IMR-90 (cell line): ENCODE results near the gene SSNA1. TPM values are rescaled to one million over a fixed set of nuclear protein-coding genes. Genes with fewer than 3 reads are reported as not detected.

Source experiments
- ATAC-seq: fragments of 200-7000 bp; cut with Tn5 transposase; 2 replicates; pipeline ENCODE4 v1.9.1; 2020; ENCODE audit warnings: low read depth, mild to moderate bottlenecking, moderate library complexity
- BruUV-seq: library from RNA; stranded (reverse); fragments of 400-500 nt; replicated peaks from 2 replicates; lab custom pipeline; 2021; lab: Mats Ljungman, UMichigan
- CTCF ChIA-PET: fragments of 300-600 bp; formaldehyde crosslinking; extraction: SDS; loops from one replicate; lab custom pipeline; 2021; ENCODE audit warnings: antibody characterized with exemption; lab: Yijun Ruan, JAX
- POLR2A ChIA-PET: fragments of 300-600 bp; sonication (Branson Sonifier 250); formaldehyde crosslinking; loops from one replicate; lab custom pipeline; 2022; ENCODE audit warnings: antibody characterized with exemption; ENCODE audit not compliant: unreplicated experiment; lab: Charles Lee
- DNase-seq: peaks from one replicate; pipeline ENCODE4 v3.0.0; 2013
- H2AFZ ChIP-seq: replicated peaks from 2 replicates; pipeline ENCODE3; 2013; ENCODE audit warnings: low read length, mild to moderate bottlenecking; ENCODE audit not compliant: poor library complexity
- H2AK5ac ChIP-seq: 2 replicates; pipeline ENCODE4 v1.6.1; 2013; ENCODE audit warnings: low read depth, low read length, inconsistent platforms
- H2AK9ac ChIP-seq: replicated peaks from 2 replicates; pipeline ENCODE3; 2013; ENCODE audit warnings: mild to moderate bottlenecking, low read depth, low read length, moderate library complexity; ENCODE audit not compliant: poor library complexity
- H2BK120ac ChIP-seq: 2 replicates; pipeline ENCODE4 v1.6.1; 2013; ENCODE audit warnings: low read depth, low read length, inconsistent platforms
- H2BK15ac ChIP-seq: 3 replicates; pipeline ENCODE4 v1.6.1; 2013; ENCODE audit warnings: low read depth, low read length, inconsistent platforms
- H2BK20ac ChIP-seq: 2 replicates; pipeline ENCODE4 v1.6.1; 2013; ENCODE audit warnings: low read depth, mild to moderate bottlenecking, inconsistent platforms, low read length, moderate library complexity
- H2BK5ac ChIP-seq: 2 replicates; pipeline ENCODE4 v1.6.1; 2013; ENCODE audit warnings: mild to moderate bottlenecking, low read depth, low read length, inconsistent platforms; ENCODE audit not compliant: poor library complexity, severe bottlenecking
- H3K14ac ChIP-seq: replicated peaks from 2 replicates; pipeline ENCODE4 v1.6.1; 2013; ENCODE audit warnings: low read depth, low read length, inconsistent platforms
- H3K18ac ChIP-seq: 2 replicates; pipeline ENCODE4 v1.6.1; 2013; ENCODE audit warnings: low read depth, low read length, control low read depth
- H3K23ac ChIP-seq: 2 replicates; pipeline ENCODE4 v1.6.1; 2013; ENCODE audit warnings: low read depth, low read length, inconsistent platforms
- H3K27ac ChIP-seq: 2 replicates; pipeline ENCODE4 v1.5.1; 2013; ENCODE audit warnings: mild to moderate bottlenecking, control low read depth, low read length; ENCODE audit not compliant: insufficient read depth
- H3K27me3 ChIP-seq: 2 replicates; pipeline ENCODE4 v1.6.1; 2013; ENCODE audit warnings: low read length; ENCODE audit not compliant: control insufficient read depth, insufficient read depth
- H3K36me3 ChIP-seq: 2 replicates; pipeline ENCODE4 v1.6.1; 2013; ENCODE audit warnings: low read length, mixed read lengths; ENCODE audit not compliant: control insufficient read depth, insufficient read depth
- H3K4ac ChIP-seq: 2 replicates; pipeline ENCODE4 v1.6.1; 2013; ENCODE audit warnings: low read depth, low read length, inconsistent platforms
- H3K4me1 ChIP-seq: 2 replicates; pipeline ENCODE4 v1.6.1; 2013; ENCODE audit warnings: low read length, mixed read lengths; ENCODE audit not compliant: control insufficient read depth, insufficient read depth
- H3K4me2 ChIP-seq: 2 replicates; pipeline ENCODE4 v1.6.1; 2013; ENCODE audit warnings: low read depth, mild to moderate bottlenecking, control low read depth, low read length, moderate library complexity
- H3K4me3 ChIP-seq: 2 replicates; pipeline ENCODE4 v1.5.1; 2013; ENCODE audit warnings: low read depth, mild to moderate bottlenecking, control low read depth, low read length, moderate library complexity; ENCODE audit not compliant: insufficient read depth
- H3K56ac ChIP-seq: 2 replicates; pipeline ENCODE4 v1.6.1; 2013; ENCODE audit warnings: low read length, inconsistent platforms; ENCODE audit not compliant: insufficient read depth; ENCODE audit errors: extremely low read depth
- H3K79me1 ChIP-seq, 2 experiments: 2 replicates each; pipeline ENCODE4 v1.6.1; 2013; ENCODE audit warnings: low read length in 2 of 2, inconsistent platforms in 1 of 2, low read depth in 1 of 2
- H3K9ac ChIP-seq: 2 replicates; pipeline ENCODE4 v1.6.1; 2013; ENCODE audit warnings: low read depth, low read length, control low read depth
- H3K9me1 ChIP-seq: 2 replicates; pipeline ENCODE4 v1.6.1; 2013; ENCODE audit warnings: low read length, inconsistent platforms; ENCODE audit not compliant: insufficient read depth
- H3K9me3 ChIP-seq: 2 replicates; pipeline ENCODE4 v1.6.1; 2013; ENCODE audit warnings: low read length; ENCODE audit not compliant: control insufficient read depth, insufficient read depth
- H4K20me1 ChIP-seq: 2 replicates; pipeline ENCODE4 v1.6.1; 2013; ENCODE audit warnings: low read length, inconsistent platforms; ENCODE audit not compliant: insufficient read depth
- H4K5ac ChIP-seq: 2 replicates; pipeline ENCODE4 v1.6.1; 2013; ENCODE audit warnings: mild to moderate bottlenecking, low read depth, low read length, control low read depth
- H4K8ac ChIP-seq, 2 experiments: 2 replicates each; pipeline ENCODE4 v1.6.1; 2013; ENCODE audit warnings: low read depth in 2 of 2, low read length in 2 of 2, control low read depth in 1 of 2, inconsistent platforms in 1 of 2
- H4K91ac ChIP-seq: 2 replicates; pipeline ENCODE4 v1.6.1; 2013; ENCODE audit warnings: low read depth, low read length, inconsistent platforms; ENCODE audit not compliant: insufficient read depth
- ELK1 ChIP-seq: fragments of 150-350 bp; IDR thresholded peaks from 2 replicates; pipeline ENCODE4 v1.6.1; 2016; ENCODE audit warnings: low read depth, mild to moderate bottlenecking, low read length, moderate library complexity, borderline replicate concordance
- MAFK ChIP-seq: IDR thresholded peaks from 2 replicates; pipeline ENCODE4 v1.6.1; 2012; ENCODE audit warnings: low read depth, low read length, improper control_type of control experiment
- RCOR1 ChIP-seq: IDR thresholded peaks from 2 replicates; pipeline ENCODE4 v1.6.1; 2012; ENCODE audit warnings: mild to moderate bottlenecking, low read length, improper control_type of control experiment; ENCODE audit not compliant: insufficient replicate concordance
- USF2 ChIP-seq: fragments of 150-350 bp; IDR thresholded peaks from 2 replicates; pipeline ENCODE4 v1.6.1; 2017; ENCODE audit warnings: mild to moderate bottlenecking, antibody characterized with exemption, low read length, low read depth
- whole genome bisulfite sequencing, 2 experiments: methylation state at CpG; one replicate each; pipeline versions ENCODE4 v1.1.5 to v1.1.7; 2013; ENCODE audit warnings: missing lambda C conversion rate in 2 of 2; ENCODE audit not compliant: insufficient read length in 1 of 2; ENCODE audit errors: extremely low coverage in 2 of 2; 5-methylcytosine and 5-hydroxymethylcytosine counted together
- dilution Hi-C: fragments of 300-500 bp; cut with HindIII; formaldehyde crosslinking; loops from one replicate; pipeline ENCODE4 v1.14.3; 2018; ENCODE audit warnings: low sequenced_read_pairs; ENCODE audit not compliant: unreplicated experiment
- in situ Hi-C: fragments of 300-500 bp; cut with MboI; formaldehyde crosslinking; loops from 3 replicates; pipeline ENCODE4 v1.14.3; 2019; ENCODE audit warnings: low sequenced_read_pairs, inconsistent platforms, mixed read lengths
- intact Hi-C: fragments of 100-400 bp; cut with micrococcal nuclease; formaldehyde crosslinking; loops from 2 replicates; pipeline ENCODE4 v1.10.0; 2022
- polyA plus RNA-seq, 3 experiments: library from polyadenylated mRNA; depleted of rRNA; stranded (reverse); fragments of >200 nt; gene quantifications; 2 replicates each; pipeline ENCODE4 v1.2.3, GENCODE V29; 2012; ENCODE audit warnings: low replicate concordance in 1 of 3
- total RNA-seq: library from RNA; depleted of rRNA; stranded (reverse); fragments of >200 nt; gene quantifications from 2 replicates; pipeline ENCODE4 v1.2.3, GENCODE V29; 2012

SSNA1 gene
- total and polyA plus RNA-seq, 2 of the 4 experiments (the other 2 are of a cell fraction), result 55.7 to 86.7 TPM

GRCh38 chr9:137145731-137146526, 42.5 kb upstream of the SSNA1 start:
- WGBS, 2 experiments, result 63% methylated on average over 20 of the region's 49 CpGs; no CpG with 5 or more reads in 1 of the 2 experiments
- H3K9me3 ChIP-seq, result no peaks in the 10 kb centered on the region
- H3K4me2 ChIP-seq, result no peak overlapping the region
- no peak overlapping the region for H2BK5ac ChIP-seq
- no peak overlapping the region for H3K56ac ChIP-seq
- H4K8ac ChIP-seq, result no peak overlapping the region
- H2BK20ac ChIP-seq, result no peak overlapping the region
- in situ Hi-C loops (no loop called here), dilution Hi-C loops (no loop called here), intact Hi-C loops (no loop called here)
- ATAC-seq (no peak), DNase-seq (no peak)
- no peak overlapping the region for H3K27ac ChIP-seq
- H3K4me1 ChIP-seq, result no peaks in the 10 kb centered on the region
- H3K23ac ChIP-seq, result no peak overlapping the region
- no peak overlapping the region for H2AK9ac ChIP-seq
- ChIA-PET CTCF (no interaction called here), POLR2A (no interaction called here)
- peak overlapping the region; percentile 14 for H2AFZ ChIP-seq
- H3K18ac ChIP-seq, result no peak overlapping the region
- no peaks in the 10 kb centered on the region for H3K79me1 ChIP-seq
- H4K91ac ChIP-seq, result no peak overlapping the region
- no peaks in the 10 kb centered on the region for H3K36me3 ChIP-seq
- BruUV-seq, result no TSS peak
- no peak overlapping the region for H3K4ac ChIP-seq
- H3K14ac ChIP-seq, result no peak overlapping the region
- H2BK15ac ChIP-seq, result no peak overlapping the region
- no peak overlapping the region for H2AK5ac ChIP-seq
- peaks cover 32% of the 10 kb centered on the region for H3K27me3 ChIP-seq
- H3K9ac ChIP-seq, result no peak overlapping the region
- H4K5ac ChIP-seq, result no peak overlapping the region
- TF ChIP-seq ELK1 (no peak), RCOR1 (no peak), MAFK (no peak), USF2 (no peak)
- 0 out of 2 replicates have a peak, but pooled peaks cover 4% of the 10 kb centered on the region for H3K9me1 ChIP-seq
- H4K20me1 ChIP-seq, result no peaks in the 10 kb centered on the region
- H3K4me3 ChIP-seq, result no peak overlapping the region
- H2BK120ac ChIP-seq, result no peak overlapping the region
